Glutamatergic neuron (in vitro differentiated cells): Measurements from ENCODE around the gene RAB3C. TPM values are rescaled to one million over a fixed set of nuclear protein-coding genes. Genes with fewer than 3 reads are reported as not detected.

Experiments
- DNase-seq: peaks from one replicate; pipeline ENCODE4 v3.0.0; 2022
- H3K27ac Mint-ChIP-seq: one replicate; pipeline ENCODE4 v1.8.0; 2020; ENCODE audit warnings: mild to moderate bottlenecking, mixed read lengths, inconsistent platforms; ENCODE audit not compliant: unreplicated experiment
- H3K27me3 Mint-ChIP-seq: one replicate; pipeline ENCODE4 v1.8.0; 2020; ENCODE audit warnings: mild to moderate bottlenecking, moderate library complexity, mixed read lengths, inconsistent platforms; ENCODE audit not compliant: unreplicated experiment
- H3K36me3 Mint-ChIP-seq: one replicate; pipeline ENCODE4 v1.8.0; 2020; ENCODE audit warnings: mild to moderate bottlenecking, mixed read lengths, inconsistent platforms; ENCODE audit not compliant: unreplicated experiment
- H3K4me1 Mint-ChIP-seq: one replicate; pipeline ENCODE4 v1.8.0; 2020; ENCODE audit warnings: mild to moderate bottlenecking, low read depth, mixed read lengths, inconsistent platforms; ENCODE audit not compliant: unreplicated experiment
- H3K4me3 Mint-ChIP-seq: one replicate; pipeline ENCODE4 v1.8.0; 2020; ENCODE audit warnings: mild to moderate bottlenecking, mixed read lengths, inconsistent platforms; ENCODE audit not compliant: unreplicated experiment
- H3K9me3 Mint-ChIP-seq: one replicate; pipeline ENCODE4 v1.8.0; 2020; ENCODE audit warnings: mild to moderate bottlenecking, moderate library complexity, mixed read lengths, inconsistent platforms; ENCODE audit not compliant: unreplicated experiment
- CTCF ChIP-seq: fragments of 200-600 bp; sonication (generic); IDR thresholded peaks from one replicate; pipeline ENCODE4 v1.5.0; 2021; ENCODE audit not compliant: partially characterized antibody, unreplicated experiment
- total RNA-seq: library from RNA; stranded (reverse); fragmentation: NEBNext Ultra II Directional; extraction: Animal tissue kit (Norgen Biotek cat#: 25700); gene quantifications from one replicate; pipeline ENCODE4 v1.2.1, GENCODE V29; 2021; ENCODE audit not compliant: unreplicated experiment

RAB3C gene
- total RNA-seq, 1 donor from 2014 or later, result 36.2 TPM

- no peak for DNase-seq
- H3K27ac Mint-ChIP-seq, result no peak overlapping the region
- TF ChIP-seq CTCF, result no peak
- no peaks in the 10 kb centered on the region for H3K9me3 Mint-ChIP-seq
- no peaks in the 10 kb centered on the region for H3K36me3 Mint-ChIP-seq
- no peaks in the 10 kb centered on the region for H3K4me1 Mint-ChIP-seq
- H3K4me3 Mint-ChIP-seq, result no peak overlapping the region
- no peaks in the 10 kb centered on the region for H3K27me3 Mint-ChIP-seq
Observed at GRCh38 chr5:58670582-58670981, 87.7 kb downstream of the RAB3C start.

- Mint-ChIP-seq H3K4me1 (no peaks in the 10 kb centered on the region), H3K9me3 (no peaks in the 10 kb centered on the region), H3K27me3 (no peaks in the 10 kb centered on the region), H3K4me3 (no peak overlapping the region), H3K27ac (no peak overlapping the region), H3K36me3 (no peaks in the 10 kb centered on the region)
- no peak for DNase-seq
- TF ChIP-seq CTCF, result no peak
Observed at GRCh38 chr5:58671155-58671554, 88.3 kb downstream of the RAB3C start.

- Mint-ChIP-seq H3K27ac (no peak overlapping the region), H3K36me3 (no peaks in the 10 kb centered on the region), H3K4me3 (no peak overlapping the region), H3K4me1 (no peaks in the 10 kb centered on the region), H3K9me3 (no peaks in the 10 kb centered on the region), H3K27me3 (no peaks in the 10 kb centered on the region)
- TF ChIP-seq CTCF, result no peak
- DNase-seq, result no peak
Observed at GRCh38 chr5:58672521-58672920, 89.6 kb downstream of the RAB3C start.

- Mint-ChIP-seq H3K27ac (no peak overlapping the region), H3K4me1 (no peaks in the 10 kb centered on the region), H3K4me3 (no peak overlapping the region), H3K36me3 (no peaks in the 10 kb centered on the region), H3K9me3 (no peaks in the 10 kb centered on the region), H3K27me3 (no peaks in the 10 kb centered on the region)
- no peak for TF ChIP-seq CTCF
- DNase-seq, result no peak
Observed at GRCh38 chr5:58674070-58674469, 91.2 kb downstream of the RAB3C start.

GRCh38 chr5:58674711-58675110, 91.8 kb downstream of the RAB3C start:
- Mint-ChIP-seq H3K4me1 (no peaks in the 10 kb centered on the region), H3K36me3 (no peaks in the 10 kb centered on the region), H3K27me3 (no peaks in the 10 kb centered on the region)

More at GRCh38 chr5:58674711-58675110, 91.8 kb downstream of the RAB3C start:
- TF ChIP-seq CTCF, result no peak
- Mint-ChIP-seq H3K4me3 (no peak overlapping the region), H3K27ac (no peak overlapping the region), H3K9me3 (no peaks in the 10 kb centered on the region)
- DNase-seq, result no peak
